B cell (primary cell): ENCODE measurements around the gene COQ8A. TPM values are rescaled to one million over a fixed set of nuclear protein-coding genes. Genes with fewer than 3 reads are reported as not detected.

Experiments
- ATAC-seq: fragments of 200-7000 bp; cut with Tn5 transposase; one replicate; pipeline ENCODE4 v1.10.0; 2021; ENCODE audit warnings: low read depth, mild to moderate bottlenecking, moderate number of reproducible peaks, moderate library complexity
- CTCF ChIA-PET: fragments of 350-600 bp; sonication (Branson Sonifier 250); formaldehyde crosslinking; loops from one replicate; lab custom pipeline; 2021; ENCODE audit warnings: antibody characterized with exemption, inconsistent platforms; lab: Charles Lee
- POLR2A ChIA-PET: fragments of 350-600 bp; sonication (Branson Sonifier 250); formaldehyde crosslinking; loops from one replicate; lab custom pipeline; 2021; ENCODE audit warnings: antibody characterized with exemption; lab: Charles Lee
- DNase-seq: peaks from one replicate; pipeline ENCODE4 v3.0.0; 2013
- H2AFZ ChIP-seq: 2 replicates; pipeline ENCODE4 v1.6.1; 2012; ENCODE audit warnings: mild to moderate bottlenecking, low read depth, low read length; ENCODE audit not compliant: insufficient read depth, poor library complexity, severe bottlenecking
- H3K27ac ChIP-seq, 2 donors: 1 replicate in 1 of 2; 2 replicates in 1 of 2; pipeline ENCODE4 v1.5.1; 2012 to 2013; ENCODE audit warnings: low read length in 2 of 2, mild to moderate bottlenecking in 2 of 2, moderate library complexity in 1 of 2
- H3K27me3 ChIP-seq, 4 experiments: fragments of 200-600 bp in 1 of 4; sonication (generic) in 1 of 4; replicated peaks in 1 of 4; 1 replicate in 2 of 4; 2 replicates in 2 of 4; pipeline versions ENCODE4 v1.6.1 to v1.7.0; 2013 to 2016; ENCODE audit warnings: low read length in 3 of 4, mild to moderate bottlenecking in 2 of 4, mixed read lengths in 1 of 4, moderate library complexity in 1 of 4; ENCODE audit not compliant: insufficient read depth in 4 of 4, control insufficient read depth in 3 of 4; ENCODE audit errors: control extremely low read depth in 1 of 4
- H3K36me3 ChIP-seq, 2 experiments: replicated peaks in 1 of 2; 1 replicate in 1 of 2; 2 replicates in 1 of 2; pipeline versions ENCODE4 v1.6.1 to v1.7.1; 2013; ENCODE audit warnings: low read length in 1 of 2; ENCODE audit not compliant: insufficient read depth in 2 of 2, control insufficient read depth in 1 of 2; ENCODE audit errors: control extremely low read depth in 1 of 2, extremely low read depth in 1 of 2
- H3K4me1 ChIP-seq, 2 donors: fragments of 200-600 bp in 1 of 2; sonication (generic) in 1 of 2; 1 replicate in 1 of 2; 2 replicates in 1 of 2; pipeline versions ENCODE4 v1.5.1 to v1.6.1; 2013 to 2017; ENCODE audit warnings: low read length in 2 of 2; ENCODE audit not compliant: control insufficient read depth in 2 of 2, insufficient read depth in 2 of 2
- H3K4me2 ChIP-seq: replicated peaks from 2 replicates; pipeline ENCODE3; 2012; ENCODE audit warnings: mild to moderate bottlenecking, low read depth, low read length; ENCODE audit not compliant: poor library complexity, severe bottlenecking
- H3K4me3 ChIP-seq, 5 experiments: fragments of 200-600 bp in 1 of 5; sonication (generic) in 1 of 5; 1 replicate in 3 of 5; 2 replicates in 2 of 5; pipeline versions ENCODE4 v1.5.1 to v1.7.0; 2011 to 2016; ENCODE audit warnings: low read length in 4 of 5, mild to moderate bottlenecking in 4 of 5, low read depth in 2 of 5, control low read depth in 1 of 5, moderate library complexity in 1 of 5; ENCODE audit not compliant: insufficient read depth in 1 of 5; ENCODE audit errors: control extremely low read depth in 1 of 5, extremely low read depth in 1 of 5
- H3K79me2 ChIP-seq: fragments of 200-600 bp; sonication (generic); one replicate; pipeline ENCODE4 v1.6.0; 2016; ENCODE audit warnings: low read length; ENCODE audit not compliant: control insufficient read depth, insufficient read depth
- H3K9ac ChIP-seq: fragments of 200-600 bp; sonication (generic); 2 replicates; pipeline ENCODE4 v1.6.1; 2017; ENCODE audit warnings: mild to moderate bottlenecking, low read length, moderate library complexity
- H3K9me3 ChIP-seq, 3 donors: one replicate each; pipeline versions ENCODE4 v1.6.1 to v1.7.1; 2013; ENCODE audit warnings: low read length in 2 of 3; ENCODE audit not compliant: control insufficient read depth in 2 of 3, insufficient read depth in 1 of 3; ENCODE audit errors: control extremely low read depth in 1 of 3
- H4K20me1 ChIP-seq: 2 replicates; pipeline ENCODE4 v1.6.0; 2012; ENCODE audit warnings: mild to moderate bottlenecking, low read length; ENCODE audit not compliant: insufficient read depth, control insufficient read depth, poor library complexity, severe bottlenecking
- H3K27ac Mint-ChIP-seq: one replicate; pipeline ENCODE4 v1.8.0; 2021; ENCODE audit warnings: mixed read lengths
- H3K27me3 Mint-ChIP-seq: one replicate; pipeline ENCODE4 v1.8.0; 2021; ENCODE audit warnings: mixed read lengths
- H3K4me1 Mint-ChIP-seq: one replicate; pipeline ENCODE4 v1.8.0; 2021; ENCODE audit warnings: mixed read lengths
- H3K4me3 Mint-ChIP-seq: one replicate; pipeline ENCODE4 v1.8.0; 2021; ENCODE audit warnings: mixed read lengths
- H3K9me3 Mint-ChIP-seq: one replicate; pipeline ENCODE4 v1.8.0; 2022; ENCODE audit warnings: mixed read lengths; ENCODE audit not compliant: insufficient read depth
- CTCF ChIP-seq: fragments of 200-600 bp; IDR thresholded peaks from one replicate; pipeline ENCODE4 v1.8.0; 2022; ENCODE audit warnings: antibody characterized with exemption, mild to moderate bottlenecking
- EZH2 ChIP-seq: IDR thresholded peaks from 2 replicates; pipeline ENCODE4 v1.6.1; 2012; ENCODE audit warnings: borderline replicate concordance, low read depth, mild to moderate bottlenecking, moderate library complexity, low read length; ENCODE audit not compliant: insufficient read depth, poor library complexity, severe bottlenecking
- whole genome bisulfite sequencing: methylation state at CpG from one replicate; pipeline ENCODE4 v1.1.5; 2013; ENCODE audit warnings: missing lambda C conversion rate; ENCODE audit not compliant: insufficient coverage; 5-methylcytosine and 5-hydroxymethylcytosine counted together
- intact Hi-C: fragments of 100-400 bp; cut with micrococcal nuclease; formaldehyde crosslinking; loops from one replicate; pipeline ENCODE4 v1.10.0; 2022
- polyA plus RNA-seq: library from polyadenylated mRNA; depleted of rRNA; stranded (reverse); fragments of >200 nt; gene quantifications from 2 replicates; pipeline ENCODE4 v1.2.3, GENCODE V29; 2012
- total RNA-seq, 2 donors: library from RNA; stranded (reverse); fragments of 120-200 nt in 1 of 2; gene quantifications; 1 replicate in 1 of 2; 2 replicates in 1 of 2; pipeline versions ENCODE4 v1.2.3 to v1.2.4, GENCODE V29; 2013 to 2022

COQ8A gene
- total and polyA plus RNA-seq, 2 donors (not counting 1 experiment from before 2014, with no cell fraction given) = 44.3 to 58.2 TPM

- Mint-ChIP-seq H3K4me3 (no peak overlapping the region), H3K27me3 (no peaks in the 10 kb centered on the region), H3K4me1 (peaks cover 61% of the 10 kb centered on the region), H3K27ac (no peak overlapping the region), H3K9me3 (no peaks in the 10 kb centered on the region)
- POLR2A ChIA-PET = no interaction called here
- no peak overlapping the region for H3K9ac ChIP-seq
- 100% methylated on average over 6 of the region's 9 CpGs for WGBS
- H3K4me3 ChIP-seq = no peak overlapping the region
- peaks cover 0 to 7% of the 10 kb centered on the region in 2 experiments for H3K36me3 ChIP-seq
- peaks cover 97% of the 10 kb centered on the region for H4K20me1 ChIP-seq
- no peak for DNase-seq
- TF ChIP-seq CTCF (no peak), EZH2 (no peak)
- no peak for ATAC-seq
- no peak overlapping the region for H3K27ac ChIP-seq
- no peak overlapping the region for H2AFZ ChIP-seq
- peaks cover 100% of the 10 kb centered on the region for H3K79me2 ChIP-seq
- CTCF ChIA-PET = interaction anchor here (1.6 kb wide), 1 partner anchor 9 kb away, joined by 3 read pairs; no protein-coding TSS in a partner anchor
- no peaks in the 10 kb centered on the region for H3K27me3 ChIP-seq
- no peak overlapping the region for H3K4me2 ChIP-seq
- H3K4me1 ChIP-seq = peaks cover 13 to 19% of the 10 kb centered on the region in 2 donors
- intact Hi-C loops = no loop called here
- H3K9me3 ChIP-seq = peaks cover 0 to 7% (median 4%) of the 10 kb centered on the region in 3 donors
Observed at GRCh38 chr1:226946285-226946684, 6.2 kb downstream of the COQ8A start.

- POLR2A ChIA-PET = no interaction called here
- Histone ChIP-seq H3K9ac (no peak overlapping the region), H3K9me3 (peaks cover 0 to 7% (median 4%) of the 10 kb centered on the region in 3 donors), H3K4me1 (peaks cover 9 to 14% of the 10 kb centered on the region in 2 donors), H3K36me3 (peaks cover 0 to 7% of the 10 kb centered on the region in 2 experiments), H4K20me1 (peaks cover 97% of the 10 kb centered on the region), H3K27ac (no peak overlapping the region), H2AFZ (no peak overlapping the region), H3K79me2 (peaks cover 100% of the 10 kb centered on the region), H3K4me2 (no peak overlapping the region), H3K27me3 (no peaks in the 10 kb centered on the region), H3K4me3 (no peak overlapping the region)
- CTCF ChIA-PET = interaction anchor here (0.6 to 1.6 kb wide), 2 partner anchors 10 to 612 kb away, joined by 3 read pairs; no protein-coding TSS in a partner anchor
- TF ChIP-seq CTCF (no peak), EZH2 (no peak)
- H3K9me3 Mint-ChIP-seq = no peaks in the 10 kb centered on the region
- H3K4me1 Mint-ChIP-seq = peaks cover 62% of the 10 kb centered on the region
- WGBS = 83% methylated on average over 1 of the region's 3 CpGs
- intact Hi-C loops = no loop called here
- H3K27ac Mint-ChIP-seq = no peak overlapping the region
- no peak overlapping the region for H3K4me3 Mint-ChIP-seq
- DNase-seq = no peak
- no peak for ATAC-seq
- H3K27me3 Mint-ChIP-seq = no peaks in the 10 kb centered on the region
Observed at GRCh38 chr1:226946841-226947240, 6.7 kb downstream of the COQ8A start.
